Activated effector memory CD4-positive, alpha-beta T cell treated with anti-CD3 and anti-CD28 coated beads, Interleukin-2, amount 50 U/mL, for 16 hours (primary cell): ENCODE measurements around the gene CYP4Z1.
"Not testable (repeated sequence)": the region's sequence is repeated elsewhere in the genome, so short reads cannot be mapped to it uniquely, and the experiment has no call there.

ENCODE experiments used
- DNase-seq: peaks from one replicate; pipeline ENCODE4 v3.0.0-alpha.2; 2020

CYP4Z1 gene

GRCh38 chr1:47128854-47129253 is 61.8 kb downstream of the CYP4Z1 start:
- not testable (repeated sequence) for DNase-seq

GRCh38 chr1:47129489-47130230 is 62.6 kb downstream of the CYP4Z1 start:
- DNase-seq: not testable (repeated sequence)

- DNase-seq: not testable (repeated sequence)
These were observed 65.6 kb downstream of the CYP4Z1 start for GRCh38 chr1:47132665-47133064.

GRCh38 chr1:47137198-47137597 is 70.2 kb downstream of the CYP4Z1 start, which contains the start of gene CYP4A22:
Gene CYP4A22 (plus strand): TSS chr1:47137441. CDS start chr1:47137486, 45 bp downstream.
- no peak for DNase-seq

GRCh38 chr1:47137925-47138615 is 71.0 kb downstream of the CYP4Z1 start:
- no peak for DNase-seq

- not testable (repeated sequence) for DNase-seq
These were observed 73.3 kb downstream of the CYP4Z1 start for GRCh38 chr1:47140358-47140757.

GRCh38 chr1:47143654-47144053 is 76.6 kb downstream of the CYP4Z1 start:
- not testable (repeated sequence) for DNase-seq

- DNase-seq: not testable (repeated sequence)
These were observed 79.5 kb downstream of the CYP4Z1 start for GRCh38 chr1:47146495-47146894.

- no peak for DNase-seq
These were observed 80.2 kb downstream of the CYP4Z1 start for GRCh38 chr1:47147047-47147785.

GRCh38 chr1:47149162-47149561 is 82.1 kb downstream of the CYP4Z1 start:
- not testable (repeated sequence) for DNase-seq

GRCh38 chr1:47156457-47156856 is 89.4 kb downstream of the CYP4Z1 start:
- DNase-seq: not testable (repeated sequence)

- not testable (repeated sequence) for DNase-seq
These were observed 90.9 kb downstream of the CYP4Z1 start for GRCh38 chr1:47157957-47158356.

GRCh38 chr1:47160716-47161115 is 93.7 kb downstream of the CYP4Z1 start:
- DNase-seq: no peak

GRCh38 chr1:47161298-47162040 is 94.4 kb downstream of the CYP4Z1 start:
- no peak for DNase-seq

GRCh38 chr1:47164552-47164951 is 97.5 kb downstream of the CYP4Z1 start:
- no peak for DNase-seq
